Duodenal mucosa (tissue), 2 donors: ENCODE results near the gene LIMA1.
A peak's percentile ranks its signal among the peaks of the same experiment; 100 is the strongest.

Source experiments
- H3K27ac ChIP-seq: one replicate; pipeline ENCODE4 v1.7.0; 2013; ENCODE audit warnings: low read depth, low read length
- H3K27me3 ChIP-seq, 2 donors: one replicate each; pipeline ENCODE4 v1.7.0; 2013; ENCODE audit warnings: low read length in 2 of 2, control low read depth in 1 of 2; ENCODE audit not compliant: insufficient read depth in 2 of 2, control insufficient read depth in 1 of 2
- H3K36me3 ChIP-seq, 2 donors: one replicate each; pipeline ENCODE4 v1.7.0; 2013; ENCODE audit warnings: low read length in 2 of 2, control low read depth in 1 of 2; ENCODE audit not compliant: insufficient read depth in 2 of 2, control insufficient read depth in 1 of 2
- H3K4me1 ChIP-seq, 2 donors: one replicate each; pipeline ENCODE4 v1.7.0; 2013; ENCODE audit warnings: low read length in 2 of 2, control low read depth in 1 of 2; ENCODE audit not compliant: insufficient read depth in 2 of 2, control insufficient read depth in 1 of 2
- H3K4me3 ChIP-seq, 2 donors: one replicate each; pipeline ENCODE4 v1.7.0; 2013; ENCODE audit warnings: low read length in 2 of 2, low read depth in 1 of 2
- H3K9ac ChIP-seq, 2 donors: one replicate each; pipeline ENCODE4 v1.7.0; 2013; ENCODE audit warnings: low read length in 2 of 2, low read depth in 1 of 2
- H3K9me3 ChIP-seq, 2 donors: one replicate each; pipeline ENCODE4 v1.7.0; 2013; ENCODE audit warnings: low read length in 2 of 2, control low read depth in 1 of 2; ENCODE audit not compliant: control insufficient read depth in 1 of 2

LIMA1 gene

GRCh38 chr12:50240096-50240791 is 43.1 kb downstream of the LIMA1 start:
- Histone ChIP-seq H3K36me3 (peaks cover 16 to 31% of the 10 kb centered on the region in 2 donors), H3K4me1 (peaks cover 28 to 44% of the 10 kb centered on the region in 2 donors), H3K9me3 (no peaks in the 10 kb centered on the region), H3K27ac (peak overlapping the region; percentile 48), H3K27me3 (no peaks in the 10 kb centered on the region), H3K4me3 (peak overlapping the region; percentile 11 to 28), H3K9ac (peak overlapping the region in 1 of 2 donors; percentile 29)

- H3K36me3 ChIP-seq: peaks cover 10 to 23% of the 10 kb centered on the region in 2 donors
- peaks cover 28 to 37% of the 10 kb centered on the region in 2 donors for H3K4me1 ChIP-seq
- no peaks in the 10 kb centered on the region for H3K9me3 ChIP-seq
- H3K9ac ChIP-seq: no peak overlapping the region
- no peak overlapping the region for H3K27ac ChIP-seq
- no peak overlapping the region for H3K4me3 ChIP-seq
- no peaks in the 10 kb centered on the region for H3K27me3 ChIP-seq
Observed at GRCh38 chr12:50239355-50239891, 43.9 kb downstream of the LIMA1 start.

GRCh38 chr12:50234347-50234746 is 49.0 kb downstream of the LIMA1 start:
- Histone ChIP-seq H3K9me3 (no peaks in the 10 kb centered on the region), H3K4me3 (no peak overlapping the region), H3K9ac (no peak overlapping the region), H3K27ac (no peak overlapping the region), H3K36me3 (peaks cover 13 to 26% of the 10 kb centered on the region in 2 donors), H3K27me3 (no peaks in the 10 kb centered on the region), H3K4me1 (peaks cover 0 to 6% of the 10 kb centered on the region in 2 donors)

- Histone ChIP-seq H3K36me3 (peaks cover 13 to 37% of the 10 kb centered on the region in 2 donors), H3K9ac (no peak overlapping the region), H3K4me1 (peaks cover 0 to 6% of the 10 kb centered on the region in 2 donors), H3K27me3 (no peaks in the 10 kb centered on the region), H3K27ac (no peak overlapping the region), H3K9me3 (no peaks in the 10 kb centered on the region), H3K4me3 (no peak overlapping the region)
Observed at GRCh38 chr12:50232771-50233209, 50.5 kb downstream of the LIMA1 start.

- H3K36me3 ChIP-seq: peaks cover 13 to 40% of the 10 kb centered on the region in 2 donors
- H3K9ac ChIP-seq: no peak overlapping the region
- H3K4me1 ChIP-seq: peaks cover 0 to 6% of the 10 kb centered on the region in 2 donors
- no peaks in the 10 kb centered on the region for H3K9me3 ChIP-seq
- H3K27ac ChIP-seq: no peak overlapping the region
- no peaks in the 10 kb centered on the region for H3K27me3 ChIP-seq
- no peak overlapping the region for H3K4me3 ChIP-seq
Observed at GRCh38 chr12:50232206-50232605, 51.1 kb downstream of the LIMA1 start.

GRCh38 chr12:50231346-50231745 is 52.0 kb downstream of the LIMA1 start:
- Histone ChIP-seq H3K4me3 (no peak overlapping the region), H3K9ac (no peak overlapping the region), H3K27ac (no peak overlapping the region), H3K9me3 (no peaks in the 10 kb centered on the region), H3K4me1 (peaks cover 0 to 6% of the 10 kb centered on the region in 2 donors), H3K27me3 (no peaks in the 10 kb centered on the region), H3K36me3 (peaks cover 8 to 35% of the 10 kb centered on the region in 2 donors)

GRCh38 chr12:50230217-50230616 is 53.1 kb downstream of the LIMA1 start:
- peaks cover 8 to 37% of the 10 kb centered on the region in 2 donors for H3K36me3 ChIP-seq
- H3K4me1 ChIP-seq: peaks cover 0 to 6% of the 10 kb centered on the region in 2 donors
- no peaks in the 10 kb centered on the region for H3K27me3 ChIP-seq
- no peak overlapping the region for H3K4me3 ChIP-seq
- no peak overlapping the region for H3K27ac ChIP-seq
- H3K9ac ChIP-seq: no peak overlapping the region
- no peaks in the 10 kb centered on the region for H3K9me3 ChIP-seq

GRCh38 chr12:50224026-50224692 is 59.2 kb downstream of the LIMA1 start:
- Histone ChIP-seq H3K4me1 (peaks cover 4 to 7% of the 10 kb centered on the region in 2 donors), H3K36me3 (peaks cover 9 to 34% of the 10 kb centered on the region in 2 donors), H3K4me3 (no peak overlapping the region), H3K9ac (no peak overlapping the region), H3K27ac (no peak overlapping the region), H3K27me3 (no peaks in the 10 kb centered on the region), H3K9me3 (no peaks in the 10 kb centered on the region)

- peaks cover 4 to 7% of the 10 kb centered on the region in 2 donors for H3K4me1 ChIP-seq
- peak overlapping the region; percentile 44 to 63 for H3K4me3 ChIP-seq
- H3K9me3 ChIP-seq: no peaks in the 10 kb centered on the region
- H3K9ac ChIP-seq: peak overlapping the region; percentile 7 to 62
- peak overlapping the region; percentile 43 for H3K27ac ChIP-seq
- H3K27me3 ChIP-seq: no peaks in the 10 kb centered on the region
- H3K36me3 ChIP-seq: peaks cover 9 to 29% of the 10 kb centered on the region in 2 donors
Observed at GRCh38 chr12:50222275-50222783, 61.0 kb downstream of the LIMA1 start.
